Dendritic cell treated with granulocyte-macrophage colony-stimulating factor and Interleukin-4, amounts not matched to agents 40 ng/mL and 50 ng/mL, for 4 days (primary cell): Measurements from ENCODE around the gene DCLRE1A.

Experiments
- H3K27ac Mint-ChIP-seq: one replicate; pipeline ENCODE4 v1.8.0; 2022; ENCODE audit warnings: mild to moderate bottlenecking, mixed read lengths
- H3K27me3 Mint-ChIP-seq: one replicate; pipeline ENCODE4 v1.8.0; 2022; ENCODE audit warnings: mild to moderate bottlenecking, mixed read lengths
- H3K36me3 Mint-ChIP-seq: one replicate; pipeline ENCODE4 v1.8.0; 2022; ENCODE audit warnings: low read depth, mixed read lengths
- H3K4me1 Mint-ChIP-seq: one replicate; pipeline ENCODE4 v1.8.0; 2022; ENCODE audit warnings: low read depth, mixed read lengths
- H3K4me3 Mint-ChIP-seq: one replicate; pipeline ENCODE4 v1.8.0; 2022; ENCODE audit warnings: mild to moderate bottlenecking, moderate library complexity, mixed read lengths
- H3K9me3 Mint-ChIP-seq: one replicate; pipeline ENCODE4 v1.8.0; 2022; ENCODE audit warnings: mixed read lengths
- intact Hi-C: fragments of 100-400 bp; cut with micrococcal nuclease; formaldehyde crosslinking; loops from one replicate; pipeline ENCODE4 v1.15.0; 2022

The DCLRE1A gene

DNA sequence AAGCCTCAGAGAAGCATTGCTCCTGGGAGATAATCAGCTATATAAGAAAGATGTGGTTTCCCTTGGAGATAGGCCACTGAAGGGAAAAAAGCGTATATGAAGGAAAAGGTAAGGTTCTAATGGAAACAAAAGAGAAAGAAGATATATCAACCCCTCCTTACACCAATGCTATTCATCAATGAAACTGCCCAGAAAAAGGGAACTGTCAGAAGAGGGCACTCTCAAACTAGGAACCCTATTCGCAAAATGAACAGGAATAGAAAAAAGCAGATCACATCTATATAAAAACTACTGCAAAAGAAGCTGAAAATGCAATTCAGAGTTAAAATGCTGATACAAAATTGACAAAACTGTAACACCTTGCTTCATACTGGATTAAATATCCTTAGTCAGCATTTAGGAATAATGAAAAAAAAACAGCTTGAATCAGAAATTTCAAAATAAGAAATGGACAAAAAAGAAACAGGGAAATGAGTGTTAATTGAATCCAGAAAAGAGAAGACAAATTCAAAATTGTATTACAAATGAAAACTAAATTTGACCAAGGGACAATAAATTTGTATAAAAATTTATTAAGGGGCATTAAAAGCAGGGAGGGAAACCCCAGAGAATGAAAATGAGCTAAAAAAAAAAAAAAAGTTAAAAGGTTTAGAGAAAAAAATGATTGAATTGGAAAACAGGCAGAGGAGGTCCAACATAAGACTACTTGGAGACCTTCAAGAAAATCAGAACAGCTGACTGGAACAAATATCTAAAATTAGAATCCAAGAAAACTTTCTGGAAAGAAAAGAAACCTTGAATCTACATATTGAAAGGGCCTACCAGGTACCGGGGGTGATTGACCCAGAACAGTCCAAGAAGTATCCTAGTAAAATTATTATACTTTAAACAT, 18.5 kb upstream of the DCLRE1A start:
- Mint-ChIP-seq H3K4me1 (peaks cover 23% of the 10 kb centered on the region), H3K27me3 (no peaks in the 10 kb centered on the region), H3K4me3 (no peak overlapping the region), H3K36me3 (peaks cover 24% of the 10 kb centered on the region), H3K27ac (no peak overlapping the region), H3K9me3 (no peaks in the 10 kb centered on the region)
- intact Hi-C loops, result loop anchor here (1.0 kb wide), 1 partner anchor 231 kb away; no protein-coding TSS in a partner anchor

DNA sequence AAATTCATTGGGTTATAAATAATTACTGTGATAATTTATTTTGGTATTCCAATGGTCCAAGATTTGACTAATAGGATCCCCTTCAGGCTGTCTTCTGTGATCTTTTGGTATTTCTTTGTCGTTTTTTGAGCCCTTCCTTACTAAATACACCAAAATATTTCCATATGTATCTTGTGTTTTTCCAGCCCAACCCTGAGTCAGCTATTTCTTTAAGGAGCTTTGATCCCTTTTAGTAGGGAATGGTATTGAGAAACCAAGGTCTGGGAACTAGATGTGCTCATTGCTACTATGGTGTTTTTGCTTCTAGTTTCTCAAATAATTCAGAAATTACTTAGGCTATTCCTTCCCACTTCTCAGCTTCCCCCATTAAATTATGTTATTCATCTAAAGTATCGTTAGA, 15.9 kb upstream of the DCLRE1A start:
- Mint-ChIP-seq H3K27ac (no peak overlapping the region), H3K4me3 (no peak overlapping the region), H3K4me1 (peaks cover 30% of the 10 kb centered on the region), H3K9me3 (no peaks in the 10 kb centered on the region), H3K27me3 (no peaks in the 10 kb centered on the region), H3K36me3 (peaks cover 23% of the 10 kb centered on the region)
- intact Hi-C loops, result no loop called here

DNA sequence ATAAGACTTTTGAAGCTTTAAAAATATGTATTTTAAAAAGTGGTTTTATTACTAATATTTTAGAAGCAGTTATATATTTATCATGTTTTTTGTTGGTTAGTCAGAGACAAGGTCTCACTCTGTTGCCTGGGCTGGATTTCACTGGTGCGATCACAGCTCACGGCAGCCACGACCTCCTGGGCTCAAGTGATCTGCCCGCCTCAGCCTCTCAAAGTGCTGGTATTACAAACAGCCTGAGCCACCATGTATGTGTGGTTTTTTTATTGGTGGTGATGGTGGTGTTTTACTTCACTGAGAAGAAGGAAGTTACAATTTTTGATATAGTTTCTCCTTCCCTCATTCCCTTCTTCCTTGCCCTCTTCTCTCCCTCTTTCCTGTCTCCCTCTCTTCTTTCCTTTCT, 14.0 kb upstream of the DCLRE1A start:
- no peak overlapping the region for H3K27ac Mint-ChIP-seq
- peaks cover 30% of the 10 kb centered on the region for H3K4me1 Mint-ChIP-seq
- H3K27me3 Mint-ChIP-seq, result no peaks in the 10 kb centered on the region
- H3K9me3 Mint-ChIP-seq, result no peaks in the 10 kb centered on the region
- intact Hi-C loops, result no loop called here
- H3K4me3 Mint-ChIP-seq, result no peak overlapping the region
- peaks cover 36% of the 10 kb centered on the region for H3K36me3 Mint-ChIP-seq

DNA sequence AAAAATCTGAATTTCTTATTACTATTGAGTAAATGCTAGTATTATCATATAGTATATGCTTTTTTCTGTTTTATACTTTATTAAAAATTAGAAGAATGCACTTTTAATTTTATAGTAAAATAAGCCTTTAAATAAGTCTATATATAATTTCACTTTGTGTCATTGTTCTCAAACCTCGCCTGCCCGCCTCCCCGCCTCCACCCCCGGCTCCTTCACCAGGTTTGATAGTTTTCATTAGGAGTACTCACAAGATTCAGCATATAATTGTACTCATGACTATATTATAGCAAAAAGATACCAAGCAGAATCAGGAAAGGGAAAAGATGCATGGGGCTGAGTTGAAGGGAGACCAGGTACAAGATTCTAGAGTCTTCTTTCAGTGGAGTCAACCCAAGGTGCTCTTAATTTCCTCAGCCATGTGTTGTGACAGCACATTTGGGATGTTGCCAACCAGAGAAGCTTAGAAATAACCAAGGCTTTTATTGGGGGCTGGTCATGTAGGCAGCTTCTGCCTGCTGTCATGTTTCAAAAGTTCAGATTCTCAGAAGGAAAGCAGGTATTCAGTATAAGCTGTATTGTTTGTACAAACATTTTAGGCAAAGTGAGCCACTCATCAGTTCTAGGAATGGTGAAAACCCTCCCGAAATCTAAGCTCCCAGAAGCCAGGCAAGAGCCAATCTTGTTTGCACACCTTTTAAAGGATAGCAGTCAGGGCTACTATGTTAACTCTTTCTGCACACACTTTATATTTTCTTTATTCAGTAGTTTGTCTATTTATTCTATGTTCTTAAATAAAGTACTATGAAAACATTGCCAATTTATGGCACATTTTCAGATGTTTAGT, 12.9 kb upstream of the DCLRE1A start:
- Mint-ChIP-seq H3K27ac (no peak overlapping the region), H3K9me3 (no peaks in the 10 kb centered on the region), H3K4me1 (peaks cover 24% of the 10 kb centered on the region), H3K27me3 (no peaks in the 10 kb centered on the region), H3K4me3 (no peak overlapping the region), H3K36me3 (peaks cover 30% of the 10 kb centered on the region)
- intact Hi-C loops, result no loop called here

GRCh38 chr10:113865901-113866300, 12.0 kb upstream of the DCLRE1A start:
- peaks cover 5% of the 10 kb centered on the region for H3K9me3 Mint-ChIP-seq
- intact Hi-C loops, result no loop called here
- H3K4me3 Mint-ChIP-seq, result no peak overlapping the region

GRCh38 chr10:113859261-113859660, 5.4 kb upstream of the DCLRE1A start:
- Mint-ChIP-seq H3K27me3 (no peaks in the 10 kb centered on the region), H3K9me3 (peaks cover 9% of the 10 kb centered on the region), H3K36me3 (peaks cover 39% of the 10 kb centered on the region), H3K27ac (peak overlapping the region; percentile 43), H3K4me3 (no peak overlapping the region), H3K4me1 (peaks cover 32% of the 10 kb centered on the region)
- intact Hi-C loops, result no loop called here

More at GRCh38 chr10:113865901-113866300, 12.0 kb upstream of the DCLRE1A start:
- H3K27ac Mint-ChIP-seq, result no peak overlapping the region
- no peaks in the 10 kb centered on the region for H3K27me3 Mint-ChIP-seq
- H3K36me3 Mint-ChIP-seq, result peaks cover 39% of the 10 kb centered on the region
- peaks cover 25% of the 10 kb centered on the region for H3K4me1 Mint-ChIP-seq

DNA sequence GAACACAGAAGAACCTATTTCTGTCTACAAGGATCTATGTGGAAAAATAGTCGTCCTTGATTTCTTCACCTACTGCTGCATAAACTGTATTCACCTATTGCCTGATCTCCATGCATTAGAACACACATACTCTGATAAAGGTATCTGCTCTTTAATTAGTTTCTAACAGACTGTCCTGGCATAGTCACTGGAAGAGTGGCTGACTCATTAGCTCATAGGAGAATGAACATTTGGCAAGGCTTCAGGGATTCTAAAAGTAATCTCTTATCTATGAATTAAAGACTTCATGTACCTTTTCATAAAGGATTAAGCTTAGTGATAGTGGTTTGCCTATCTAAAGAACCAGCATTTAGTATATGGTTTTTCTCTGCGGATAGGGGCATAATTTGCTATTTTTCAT, 4.7 kb upstream of the DCLRE1A start:
- no peak overlapping the region for H3K27ac Mint-ChIP-seq
- no peaks in the 10 kb centered on the region for H3K27me3 Mint-ChIP-seq
- intact Hi-C loops, result no loop called here
- H3K9me3 Mint-ChIP-seq, result peaks cover 9% of the 10 kb centered on the region
- H3K4me1 Mint-ChIP-seq, result peaks cover 32% of the 10 kb centered on the region
- no peak overlapping the region for H3K4me3 Mint-ChIP-seq
- peaks cover 38% of the 10 kb centered on the region for H3K36me3 Mint-ChIP-seq

DNA sequence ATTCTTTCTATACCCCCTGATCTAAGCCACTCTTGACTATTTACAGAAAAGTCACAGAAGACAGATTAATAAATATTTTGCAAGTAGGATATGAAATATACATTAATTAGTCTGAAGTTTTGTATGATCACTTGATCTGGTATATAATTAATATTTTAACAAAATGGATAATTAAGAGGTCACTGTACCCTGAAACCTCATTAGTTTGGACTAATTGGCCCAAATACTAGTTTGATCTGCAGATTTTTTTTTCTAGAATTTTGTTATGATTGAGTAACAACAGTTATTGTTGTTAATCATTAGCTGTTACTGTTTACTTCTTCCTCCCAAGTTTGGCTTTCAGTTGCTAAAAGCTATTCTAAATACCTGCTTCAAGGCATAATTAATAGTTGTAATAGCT, 3.3 kb upstream of the DCLRE1A start:
- Mint-ChIP-seq H3K36me3 (peaks cover 34% of the 10 kb centered on the region), H3K4me3 (no peak overlapping the region), H3K27me3 (no peaks in the 10 kb centered on the region), H3K9me3 (peaks cover 9% of the 10 kb centered on the region), H3K27ac (no peak overlapping the region), H3K4me1 (peaks cover 32% of the 10 kb centered on the region)
- intact Hi-C loops, result no loop called here

DNA sequence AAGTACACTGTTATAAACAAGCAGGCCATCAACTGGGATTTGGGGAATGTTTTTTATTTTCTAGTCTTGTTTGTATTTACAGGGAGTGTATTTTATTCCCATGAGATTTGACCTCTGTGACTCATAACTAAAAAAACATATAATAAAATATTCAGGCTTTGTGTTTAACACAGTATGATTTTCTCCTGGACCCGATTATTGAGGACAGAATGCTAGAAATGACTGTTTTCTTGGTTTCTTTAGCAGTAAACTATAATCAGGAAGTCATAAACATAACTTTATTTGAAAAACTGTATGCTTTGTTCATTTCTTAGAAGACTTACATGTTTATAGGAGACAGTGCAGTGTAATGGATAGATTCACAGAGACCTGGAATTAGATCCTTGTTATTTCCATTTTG, 2.7 kb upstream of the DCLRE1A start:
- H3K27me3 Mint-ChIP-seq, result no peaks in the 10 kb centered on the region
- peaks cover 9% of the 10 kb centered on the region for H3K9me3 Mint-ChIP-seq
- H3K4me1 Mint-ChIP-seq, result peaks cover 32% of the 10 kb centered on the region
- no peak overlapping the region for H3K27ac Mint-ChIP-seq
- H3K4me3 Mint-ChIP-seq, result no peak overlapping the region
- peaks cover 32% of the 10 kb centered on the region for H3K36me3 Mint-ChIP-seq
- intact Hi-C loops, result no loop called here

DNA sequence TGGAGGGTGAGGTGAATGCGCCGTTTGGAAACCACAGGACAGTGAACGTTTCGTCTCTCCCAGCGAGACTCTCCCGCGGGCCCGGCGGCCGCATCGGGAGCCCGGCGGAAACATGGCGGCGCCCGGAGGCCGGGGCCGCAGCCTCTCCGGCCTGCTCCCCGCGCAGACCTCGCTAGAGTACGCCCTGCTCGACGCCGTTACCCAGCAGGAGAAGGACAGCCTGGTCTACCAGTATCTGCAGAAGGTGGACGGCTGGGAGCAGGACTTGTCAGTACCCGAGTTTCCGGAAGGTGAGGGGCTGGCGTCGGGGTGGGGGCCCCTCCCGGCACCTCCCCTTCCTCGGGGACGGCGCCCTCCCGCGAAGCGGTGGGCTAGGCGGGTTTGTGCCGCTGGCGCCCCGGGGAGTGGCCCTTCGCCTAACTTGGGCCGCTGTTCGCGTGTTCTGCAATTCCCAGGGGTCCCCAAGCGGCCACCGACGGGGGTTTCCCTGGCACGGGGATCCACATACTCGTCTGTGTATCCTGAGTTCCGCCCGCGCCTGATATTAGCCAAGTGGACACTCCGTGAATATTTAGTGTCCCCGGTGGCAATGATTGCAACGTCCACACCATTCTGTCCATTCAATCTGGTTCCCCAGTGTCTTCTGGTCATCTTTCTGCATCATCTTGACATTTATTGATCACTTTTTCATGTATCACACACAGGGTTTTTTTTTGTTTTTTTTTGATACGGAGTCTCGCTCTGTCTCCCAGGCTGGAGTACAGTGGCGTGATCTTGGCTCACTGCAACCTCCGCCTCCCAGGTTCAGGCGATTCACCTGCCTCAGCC, 1.1 kb upstream of the DCLRE1A start:
- H3K9me3 Mint-ChIP-seq, result no peaks in the 10 kb centered on the region
- H3K4me3 Mint-ChIP-seq, result peak overlapping the region; percentile 95
- peak overlapping the region; percentile 98 for H3K27ac Mint-ChIP-seq
- intact Hi-C loops, result loop anchor here (2.0 to 5.0 kb wide), 3 partner anchors 176 to 318 kb away; partner anchors contain the start of gene CASP7
- H3K36me3 Mint-ChIP-seq, result peaks cover 18% of the 10 kb centered on the region
- H3K27me3 Mint-ChIP-seq, result no peaks in the 10 kb centered on the region
- H3K4me1 Mint-ChIP-seq, result peaks cover 20% of the 10 kb centered on the region

DNA sequence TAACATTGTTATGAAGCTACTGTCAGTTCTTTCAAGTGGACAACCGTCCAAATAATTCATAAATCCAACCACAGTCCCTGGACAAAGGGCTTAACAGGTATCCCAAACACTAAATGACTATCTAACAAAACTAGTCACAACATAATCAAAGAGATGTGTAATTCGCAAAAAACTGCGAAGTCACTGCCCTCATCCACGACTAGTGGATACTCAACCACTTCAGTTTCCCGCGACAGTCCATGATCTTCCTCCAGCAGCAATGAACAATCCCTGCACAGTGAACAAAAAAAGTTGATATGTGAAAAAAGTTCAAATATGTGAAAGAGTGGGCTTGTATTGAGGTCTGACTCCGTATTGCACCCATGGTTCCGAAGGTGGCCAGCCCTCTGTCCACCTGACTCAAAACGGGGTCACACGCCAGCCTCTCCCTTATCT, 287 bp downstream of the DCLRE1A start:
- Mint-ChIP-seq H3K4me3 (peak overlapping the region; percentile 95), H3K36me3 (peaks cover 12% of the 10 kb centered on the region), H3K4me1 (peaks cover 15% of the 10 kb centered on the region), H3K27me3 (no peaks in the 10 kb centered on the region), H3K9me3 (no peaks in the 10 kb centered on the region), H3K27ac (peak overlapping the region; percentile 98)
- intact Hi-C loops, result loop anchor here (2.0 to 5.0 kb wide), 3 partner anchors 175 to 319 kb away; partner anchors contain the start of gene CASP7

DNA sequence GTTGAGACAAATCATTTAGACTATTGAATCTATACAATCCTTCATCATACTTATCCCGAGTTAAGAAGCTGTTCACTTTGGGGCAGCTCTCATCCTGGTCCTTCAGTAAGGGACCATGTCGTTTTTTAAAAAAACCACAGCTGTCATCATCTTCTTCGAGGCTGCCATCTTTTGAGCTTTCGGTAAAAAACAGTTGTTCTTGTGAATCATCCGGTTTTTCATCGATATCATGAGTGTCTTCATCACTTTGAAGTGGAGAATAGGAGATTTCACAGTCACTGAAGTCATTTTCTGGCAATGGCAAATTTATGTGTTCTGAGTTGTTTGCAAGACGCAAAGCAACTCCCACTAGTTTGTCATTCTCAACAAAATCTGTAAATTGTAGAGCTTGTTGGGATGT, 3.9 kb downstream of the DCLRE1A start:
- H3K27me3 Mint-ChIP-seq, result no peaks in the 10 kb centered on the region
- H3K4me1 Mint-ChIP-seq, result peaks cover 6% of the 10 kb centered on the region
- H3K27ac Mint-ChIP-seq, result no peak overlapping the region
- intact Hi-C loops, result loop anchor here (5.0 kb wide), 1 partner anchor 252 kb away; no protein-coding TSS in a partner anchor
- H3K9me3 Mint-ChIP-seq, result no peaks in the 10 kb centered on the region
- H3K36me3 Mint-ChIP-seq, result peaks cover 12% of the 10 kb centered on the region
- no peak overlapping the region for H3K4me3 Mint-ChIP-seq

DNA sequence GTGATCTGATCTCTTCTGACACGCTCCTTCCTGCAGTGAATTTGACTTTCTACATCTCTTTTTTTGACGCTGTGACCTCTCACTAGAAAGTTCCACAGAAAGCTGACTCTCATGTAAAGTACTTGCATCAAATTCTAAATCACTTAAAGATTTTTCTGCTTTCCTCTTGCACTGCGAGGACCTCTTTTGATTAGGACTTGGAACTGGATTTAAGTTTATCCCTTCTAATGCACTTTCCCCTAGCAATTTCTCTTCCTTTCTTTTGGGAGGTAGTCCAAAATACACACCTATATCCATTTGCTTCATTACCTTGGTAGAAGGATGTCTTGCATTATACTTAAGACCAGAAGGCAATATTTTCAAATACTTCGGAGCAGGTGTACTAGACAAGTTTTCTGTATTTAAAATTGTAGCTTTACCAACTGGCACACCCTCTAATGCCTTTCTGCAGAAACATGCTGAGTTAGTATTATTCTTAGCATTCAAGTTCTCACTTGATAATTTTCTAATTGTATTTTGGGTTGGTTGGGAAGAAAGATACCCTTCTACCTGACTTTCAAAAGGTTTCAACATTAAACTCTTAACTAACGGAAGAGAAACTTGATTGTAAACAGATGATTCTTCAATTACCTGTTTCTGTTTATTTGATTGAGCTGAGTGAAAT, 4.6 kb downstream of the DCLRE1A start:
- Mint-ChIP-seq H3K4me1 (peaks cover 7% of the 10 kb centered on the region), H3K27ac (no peak overlapping the region), H3K4me3 (no peak overlapping the region), H3K36me3 (peaks cover 7% of the 10 kb centered on the region), H3K27me3 (no peaks in the 10 kb centered on the region), H3K9me3 (no peaks in the 10 kb centered on the region)
- intact Hi-C loops, result no loop called here
